GM18526 (cell line): Measurements from ENCODE around the gene BANP.

Experiments
- POLR2A ChIP-seq: IDR thresholded peaks from 3 replicates; pipeline ENCODE4 v1.6.1; 2011; ENCODE audit not compliant: insufficient read length; ENCODE audit errors: extremely low read depth

Gene BANP

GRCh38 chr16:88035292-88035691 lies 84.1 kb downstream of the BANP start:
- no peak for TF ChIP-seq POLR2A

GRCh38 chr16:88039591-88039990 lies 88.4 kb downstream of the BANP start:
- no peak for TF ChIP-seq POLR2A

GRCh38 chr16:88045820-88046303 lies 94.6 kb downstream of the BANP start:
- peak; percentile 19 for TF ChIP-seq POLR2A

GRCh38 chr16:88047462-88047861 lies 96.2 kb downstream of the BANP start:
- no peak for TF ChIP-seq POLR2A

- no peak for TF ChIP-seq POLR2A
These were observed 97.8 kb downstream of the BANP start for GRCh38 chr16:88048985-88049384.

GRCh38 chr16:88049561-88050545 lies 98.6 kb downstream of the BANP start:
- TF ChIP-seq POLR2A, result no peak

- no peak for TF ChIP-seq POLR2A
These were observed 99.9 kb downstream of the BANP start for GRCh38 chr16:88050952-88051660.

- TF ChIP-seq POLR2A, result no peak
These were observed 101.4 kb downstream of the BANP start for GRCh38 chr16:88052661-88053060.

- TF ChIP-seq POLR2A, result no peak
These were observed 104.1 kb downstream of the BANP start for GRCh38 chr16:88055356-88055755.

- TF ChIP-seq POLR2A, result no peak
These were observed 105.0 kb downstream of the BANP start for GRCh38 chr16:88056212-88056611.

GRCh38 chr16:88057656-88058055 lies 106.4 kb downstream of the BANP start:
- TF ChIP-seq POLR2A, result no peak

GRCh38 chr16:88058136-88058535 lies 106.9 kb downstream of the BANP start:
- no peak for TF ChIP-seq POLR2A

GRCh38 chr16:88058817-88059216 lies 107.6 kb downstream of the BANP start:
- no peak for TF ChIP-seq POLR2A

GRCh38 chr16:88059701-88060386 lies 108.6 kb downstream of the BANP start:
- no peak for TF ChIP-seq POLR2A

GRCh38 chr16:88060524-88061219 lies 109.4 kb downstream of the BANP start:
- TF ChIP-seq POLR2A, result no peak
